ENCODE measurements around the gene SEMA4C. TPM values are rescaled to one million over a fixed set of nuclear protein-coding genes. Genes with fewer than 3 reads are reported as not detected.

SEMA4C gene
- total and polyA plus RNA-seq, 9 of the 15 experiments (the other 6 are each of a cell fraction or from before 2014, with no cell fraction given) = 0.32 to 59.7 (median 23.9) TPM

- TF ChIP-seq ETS1 (conservative IDR thresholded peaks at IDR 0.05; ENCODE audit: control insufficient read depth, low read depth, low read length) (peak; percentile 0; the same call in 1 of the 2 replicates), ZNF263 (CRISPR knock-in tag; IDR thresholded peaks at IDR 0.05; ENCODE audit: borderline replicate concordance) (peak; percentile 68; the same call in 1 of the 2 replicates), BDP1 (IDR thresholded peaks at IDR 0.05; ENCODE audit: insufficient read depth, insufficient read length) (no peak), SMAD3 (CRISPR knock-in tag; conservative IDR thresholded peaks at IDR 0.05) (no peak), MCM2 (IDR thresholded peaks at IDR 0.05; ENCODE audit: low read depth) (no peak), STAG1 (CRISPR knock-in tag; IDR thresholded peaks at IDR 0.05; ENCODE audit: borderline replicate concordance) (peak; percentile 76; the same call in 1 of the 2 replicates), STAT5A (IDR thresholded peaks at IDR 0.05; ENCODE audit: borderline replicate concordance, low read length) (no peak; the same call in 1 of the 2 replicates), POLR2A (conservative IDR thresholded peaks at IDR 0.05) (peak; percentile 72), CREM (IDR thresholded peaks at IDR 0.05; ENCODE audit: low read depth) (peak; percentile 80), REST (IDR thresholded peaks at IDR 0.05; ENCODE audit: borderline replicate concordance) (peak; percentile 96), REST (CRISPR knock-in tag; IDR thresholded peaks at IDR 0.05; ENCODE audit: low read depth) (no peak), IFI16 (CRISPR knock-in tag; IDR thresholded peaks at IDR 0.05) (no peak), ZNF143 (CRISPR knock-in tag; IDR thresholded peaks at IDR 0.05) (peak; percentile 36; the same call in 1 of the 2 replicates), FUS (optimal IDR thresholded peaks at IDR 0.05; ENCODE audit: low read depth, low read length) (peak; percentile 93), XRCC5 (IDR thresholded peaks at IDR 0.05; ENCODE audit: low read depth, low read length) (peak; percentile 74; the same call in 1 of the 2 replicates), ATF1 (CRISPR knock-in tag; IDR thresholded peaks at IDR 0.05) (no peak), ATF1 (tag; IDR thresholded peaks at IDR 0.05) (peak; percentile 86), ZNF311 (CRISPR knock-in tag; IDR thresholded peaks at IDR 0.05) (no peak), HLTF (IDR thresholded peaks at IDR 0.05) (0 out of 2 replicates have a peak, but pooled peaks have one; percentile 22), ZNF175 (CRISPR knock-in tag; IDR thresholded peaks at IDR 0.05; ENCODE audit: low read depth) (no peak), TCF7 (IDR thresholded peaks at IDR 0.05; ENCODE audit: borderline replicate concordance) (peak; percentile 63; the same call in 1 of the 2 replicates), DIDO1 (tag; IDR thresholded peaks at IDR 0.05; ENCODE audit: low read depth) (no peak)
Measured at GRCh38 chr2:96857667-96858372, 12.1 kb downstream of the SEMA4C start, which contains the start of gene ANKRD39 (continued).
